ENCODE results near the gene LRRN4.
"Not testable (repeated sequence)": the region's sequence is repeated elsewhere in the genome, so short reads cannot be mapped to it uniquely, and the experiment has no call there.

Gene LRRN4

DNA sequence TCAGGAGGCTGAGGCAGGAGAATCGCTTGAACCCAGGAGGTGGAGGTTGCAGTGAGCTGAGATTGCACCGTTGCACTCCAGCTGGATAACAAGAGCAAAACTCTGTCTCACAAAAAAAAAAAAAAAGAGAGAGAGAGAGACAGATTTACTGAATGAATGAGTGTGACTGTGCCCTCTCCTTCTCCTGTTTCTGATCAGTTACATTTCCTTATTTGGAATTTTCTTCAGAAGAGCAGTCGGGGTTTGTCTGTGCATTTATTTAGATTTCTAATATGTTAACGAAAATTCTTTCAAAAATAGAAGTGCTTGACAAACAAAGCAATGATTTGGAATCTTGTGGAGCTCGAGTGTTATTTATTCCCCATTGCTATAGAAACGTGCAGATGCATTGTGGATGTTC, 6.4 kb upstream of the LRRN4 start:
- DNase-seq (ENCODE audit: low read depth in 2 of 3, low spot score in 2 of 3), result no peak

DNA sequence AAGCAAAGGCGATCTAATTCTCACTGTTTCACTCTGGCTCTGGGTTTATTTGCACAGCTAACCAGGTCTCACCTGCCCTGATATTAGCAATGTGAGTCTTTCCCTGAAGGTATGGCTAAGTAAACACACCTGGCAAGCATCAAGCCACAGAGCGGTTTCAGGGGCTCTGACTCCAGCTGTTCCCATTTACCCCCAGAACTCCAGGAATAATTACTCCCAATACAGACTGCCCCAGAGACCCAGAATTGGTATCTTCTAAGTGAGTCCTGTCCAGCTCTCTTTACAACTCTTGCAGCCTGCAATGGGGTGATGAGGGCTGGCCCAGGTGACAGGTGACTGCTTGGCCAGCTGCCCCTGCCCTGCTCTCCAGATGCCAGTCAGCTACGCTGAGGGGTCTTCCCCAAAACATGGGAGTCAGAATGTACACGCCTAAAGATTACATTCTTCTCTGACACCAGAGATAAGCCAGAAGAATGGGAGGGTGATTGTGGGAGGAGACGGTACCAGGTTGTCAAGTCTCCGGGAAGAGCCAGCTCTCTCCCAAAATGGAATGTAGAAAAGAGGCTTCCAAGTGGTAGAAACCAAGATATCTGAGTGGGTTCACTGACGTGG, 4.9 kb upstream of the LRRN4 start:
- DNase-seq (ENCODE audit: low read depth in 2 of 3, low spot score in 2 of 3), result no peak

DNA sequence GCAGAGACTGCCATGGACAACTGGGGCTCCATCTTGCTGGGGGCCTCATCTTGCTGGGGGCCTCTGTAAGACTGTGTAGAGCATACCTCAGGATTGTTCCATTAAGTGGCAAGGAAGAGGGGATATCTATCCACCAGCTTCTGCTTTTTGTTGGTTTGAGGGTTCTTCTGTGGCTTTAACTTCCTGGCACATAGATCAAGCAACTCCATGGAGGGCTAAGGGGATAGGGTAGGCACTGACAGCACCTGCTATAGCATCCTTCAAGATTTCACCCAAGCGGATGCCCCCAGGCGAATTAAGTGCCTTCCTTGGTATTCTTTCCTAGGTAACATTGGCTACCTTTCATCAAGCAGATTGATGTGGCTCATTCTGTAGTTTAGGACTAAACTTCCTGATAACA, 3.8 kb upstream of the LRRN4 start:
- DNase-seq (ENCODE audit: low read depth in 2 of 3, low spot score in 2 of 3), result no peak

DNA sequence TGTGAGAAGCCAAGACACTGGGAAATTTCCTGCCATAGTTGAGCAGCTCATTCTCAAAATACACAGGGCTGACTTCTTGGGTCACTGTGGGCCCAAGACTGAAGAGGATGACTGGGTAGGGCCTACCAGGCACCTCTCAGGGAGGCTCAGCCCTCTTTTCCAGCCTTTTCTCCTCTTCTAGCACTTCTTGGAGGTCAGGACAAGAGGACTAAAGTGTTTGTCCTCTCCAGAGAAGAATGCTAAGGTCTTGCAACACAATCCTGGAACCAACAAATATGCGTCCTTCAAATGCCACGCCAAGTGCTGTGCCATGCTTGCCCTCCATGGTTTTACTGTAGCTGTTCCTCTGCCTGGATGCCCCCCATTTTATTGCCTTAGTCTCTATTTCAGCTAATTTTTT, 3.3 kb upstream of the LRRN4 start:
- no peak for DNase-seq (ENCODE audit: low read depth in 2 of 3, low spot score in 2 of 3)

DNA sequence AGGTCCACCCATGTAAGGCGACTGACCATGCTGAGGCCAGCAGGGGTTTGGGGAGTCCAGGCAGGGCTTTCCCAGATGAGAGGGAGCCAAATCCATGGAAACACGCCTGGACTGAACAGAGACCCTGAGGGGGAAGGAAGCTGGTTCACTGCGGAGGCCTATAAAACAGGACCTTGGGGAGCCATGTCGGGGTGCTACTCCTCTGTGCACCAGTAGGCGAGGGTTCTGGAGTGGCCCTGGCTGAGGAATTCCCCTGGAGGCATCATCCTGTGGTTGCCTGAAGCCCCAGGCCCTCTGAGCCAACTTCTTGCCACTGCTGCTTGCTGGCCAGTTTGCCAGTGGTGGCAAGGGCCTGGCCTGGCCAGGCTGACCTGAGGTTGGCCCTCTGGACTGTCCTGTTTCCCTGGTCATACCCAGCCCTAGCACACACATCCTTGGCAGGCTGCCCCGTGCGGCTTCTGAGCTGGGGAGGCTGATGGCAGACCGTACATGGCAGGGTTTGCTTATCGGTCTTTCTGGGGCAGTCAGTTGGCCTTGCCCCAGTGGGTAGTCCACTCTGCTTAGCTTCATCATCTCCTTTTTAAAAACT, 2.2 kb upstream of the LRRN4 start:
- no peak for DNase-seq (ENCODE audit: low read depth in 2 of 3, low spot score in 2 of 3)

DNA sequence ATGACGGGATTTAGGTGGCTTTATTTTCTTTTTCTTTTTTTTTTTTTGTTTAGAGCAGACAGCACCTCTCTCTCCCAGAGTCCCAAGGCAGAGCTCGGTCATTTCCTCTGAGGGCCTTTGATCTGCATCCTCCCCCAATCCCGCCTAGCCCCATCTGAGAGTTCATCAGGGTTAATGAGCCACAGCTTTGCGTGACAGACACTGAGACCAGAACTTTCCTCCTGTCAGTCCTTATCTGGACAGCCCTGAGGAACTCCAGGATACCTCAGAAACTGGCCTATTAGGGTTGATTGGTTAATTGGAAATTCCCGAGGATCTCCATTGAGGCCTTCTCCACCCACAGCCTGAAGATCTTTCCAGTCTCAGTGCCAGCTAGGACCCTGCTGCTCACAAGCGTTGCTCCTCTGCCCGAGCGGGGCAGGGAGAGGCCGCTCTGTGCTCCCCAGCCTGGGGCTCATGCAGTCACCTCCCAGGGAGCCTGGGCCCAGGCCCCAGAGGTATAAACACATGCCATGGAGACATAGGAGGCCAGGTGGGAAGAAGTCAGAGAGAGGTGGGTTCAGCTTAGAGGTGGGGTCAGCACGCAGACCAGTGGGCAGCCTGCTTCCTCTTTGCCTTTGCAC, 1.4 kb upstream of the LRRN4 start:
- DNase-seq (ENCODE audit: low read depth in 2 of 3, low spot score in 2 of 3), result no peak

DNA sequence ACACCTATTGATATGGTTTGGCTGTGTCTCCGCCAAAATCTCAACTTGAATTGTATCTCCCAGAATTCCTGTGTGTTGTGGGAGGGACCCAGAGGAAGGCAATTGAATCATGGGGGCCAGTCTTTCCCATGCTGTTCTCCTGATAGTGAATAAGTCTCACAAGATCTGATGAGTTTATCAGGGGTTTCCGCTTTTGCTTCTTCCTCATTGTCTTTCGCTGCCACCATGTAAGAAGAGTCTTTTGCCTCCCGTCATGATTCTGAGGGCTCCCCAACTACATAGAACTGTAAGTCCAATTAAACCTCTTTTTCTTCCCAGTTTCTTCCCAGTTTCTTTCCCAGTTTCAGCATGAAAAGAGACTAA, 810 bp upstream of the LRRN4 start:
- DNase-seq (ENCODE audit: low read depth in 2 of 3, low spot score in 2 of 3), result not testable (repeated sequence)

DNA sequence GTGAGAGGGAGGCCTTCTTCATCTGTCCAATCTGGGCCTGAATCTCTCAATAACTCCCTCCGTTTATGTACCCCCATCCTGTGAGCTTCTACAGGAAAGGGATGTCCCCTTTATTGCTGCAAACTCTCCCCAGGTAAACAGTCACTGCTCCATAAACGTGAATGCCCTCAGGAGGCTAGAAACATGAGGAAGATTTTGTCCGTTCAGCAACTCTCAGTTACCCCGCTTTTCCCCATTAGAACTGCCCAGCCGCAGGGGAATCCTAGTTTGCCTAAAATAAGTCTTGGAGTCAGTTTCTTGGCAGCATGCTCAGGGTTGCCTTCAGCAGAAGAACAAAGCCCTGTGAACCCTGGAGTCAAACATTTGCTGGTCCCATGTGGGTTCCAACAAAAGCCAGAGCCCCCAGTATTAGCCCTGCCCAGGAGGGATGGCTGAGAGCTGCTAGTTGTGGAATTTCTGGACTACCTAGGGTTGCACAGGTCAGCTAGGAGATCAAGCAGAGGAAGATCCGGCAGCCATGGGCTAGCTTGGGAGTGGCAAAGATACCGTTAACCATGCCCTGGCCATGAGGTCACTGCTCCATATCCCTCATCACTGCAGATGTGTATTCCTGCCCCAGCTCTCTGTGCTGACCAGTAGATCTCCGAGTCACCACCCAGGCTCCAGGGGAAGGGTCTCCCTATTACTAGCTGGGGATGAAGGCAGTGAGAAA, 640 bp downstream of the LRRN4 start:
- no peak for DNase-seq (ENCODE audit: low read depth in 2 of 3, low spot score in 2 of 3)

DNA sequence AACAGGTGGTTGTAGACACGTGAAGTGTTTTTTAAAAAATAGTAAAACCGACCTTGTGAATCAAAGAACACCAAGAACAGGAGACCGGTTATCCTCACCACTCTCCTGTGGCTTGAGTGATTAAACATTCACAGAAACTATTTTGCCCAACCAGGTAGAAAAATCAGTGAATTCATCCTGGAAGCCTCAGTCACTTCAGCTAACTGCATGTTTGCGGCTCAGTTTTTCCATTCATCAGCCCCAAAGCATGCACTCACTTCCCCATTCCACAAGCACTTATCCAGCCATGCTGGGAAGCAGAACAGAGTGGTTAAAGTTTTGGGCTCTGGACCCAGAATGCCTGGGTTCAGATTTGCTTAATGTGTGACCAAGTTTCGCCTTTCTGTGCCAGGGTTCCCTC, 2.4 kb downstream of the LRRN4 start:
- no peak for DNase-seq (ENCODE audit: low read depth in 2 of 3, low spot score in 2 of 3)

DNA sequence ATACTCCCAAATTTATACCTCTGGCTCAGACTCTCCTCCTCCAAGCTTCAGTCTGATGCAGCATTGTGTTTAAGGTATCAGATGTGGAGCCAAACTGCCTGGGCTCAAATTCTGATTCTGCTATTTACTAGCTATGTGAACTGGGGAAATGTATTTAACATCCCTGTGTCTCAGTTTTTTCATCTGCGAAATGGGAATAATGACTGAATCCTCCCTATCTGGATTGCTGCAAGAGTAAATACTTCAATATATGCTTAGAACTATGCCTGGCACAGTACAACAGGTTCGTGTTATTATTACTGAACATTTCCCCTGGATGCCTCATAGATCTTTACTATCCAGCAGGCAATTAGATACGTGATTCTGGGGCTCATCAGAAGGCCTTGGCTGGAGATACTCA, 5.5 kb downstream of the LRRN4 start:
- no peak for DNase-seq (ENCODE audit: low read depth in 2 of 3, low spot score in 2 of 3)

DNA sequence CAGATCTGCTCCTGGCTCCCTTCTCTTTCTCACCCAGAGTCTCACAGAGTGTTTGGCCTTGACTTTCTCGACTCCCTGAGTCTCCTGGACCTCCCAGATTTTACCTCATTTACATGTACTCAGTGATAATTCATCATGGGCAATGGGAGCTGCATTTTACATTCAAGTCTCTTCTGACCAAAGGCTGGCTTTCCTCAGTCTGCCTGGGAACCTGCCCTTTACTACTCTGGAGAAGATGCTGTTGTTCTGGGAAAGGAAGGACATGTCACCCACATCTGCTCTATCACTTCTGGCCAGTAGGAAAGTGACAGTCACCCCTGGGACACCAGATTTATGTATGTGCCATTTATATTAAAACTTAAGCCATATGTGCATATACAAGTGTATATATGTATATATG, 7.4 kb downstream of the LRRN4 start:
- no peak for DNase-seq (ENCODE audit: low read depth in 2 of 3, low spot score in 2 of 3)

DNA sequence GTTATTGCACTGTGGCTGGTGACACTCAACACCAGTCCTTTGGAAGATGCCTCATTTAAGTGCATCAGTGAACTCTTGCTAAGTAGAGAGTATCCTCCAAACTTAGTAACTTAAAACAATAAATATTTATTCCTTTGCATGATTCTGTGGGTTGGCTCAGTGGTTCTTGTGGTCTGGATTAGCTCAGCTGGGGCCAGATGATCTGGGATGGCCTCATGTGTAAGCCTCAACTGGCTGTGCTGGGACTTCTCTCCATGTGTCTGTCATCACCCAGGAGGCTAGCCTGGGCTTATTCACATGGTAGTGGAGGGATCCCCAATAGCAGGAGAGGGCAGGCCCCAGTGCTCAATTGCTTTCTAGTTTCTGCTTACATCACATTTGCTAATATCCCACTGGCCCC, 8.3 kb downstream of the LRRN4 start:
- DNase-seq (ENCODE audit: low read depth in 2 of 3, low spot score in 2 of 3), result no peak

DNA sequence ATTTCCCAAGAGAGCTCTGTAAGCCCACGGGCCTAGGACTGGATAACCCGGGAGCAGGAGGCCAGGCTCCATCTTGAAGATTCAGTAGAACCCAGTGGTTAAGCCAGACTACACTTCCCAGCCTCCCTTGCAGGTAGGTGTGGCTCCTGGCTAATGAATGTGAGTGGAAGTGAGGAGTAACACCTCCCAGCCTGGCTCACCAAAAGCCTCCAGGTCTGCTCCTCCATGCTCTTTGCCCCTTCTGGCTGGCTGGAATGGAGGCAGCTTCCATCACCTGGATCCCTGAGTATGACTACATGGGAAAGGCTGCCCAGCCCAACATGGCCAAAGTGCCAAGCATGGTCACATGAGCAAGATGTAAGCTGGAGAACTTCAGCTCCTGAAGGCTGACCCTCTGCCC, 9.7 kb downstream of the LRRN4 start:
- no peak for DNase-seq (ENCODE audit: low read depth in 2 of 3, low spot score in 2 of 3)

DNA sequence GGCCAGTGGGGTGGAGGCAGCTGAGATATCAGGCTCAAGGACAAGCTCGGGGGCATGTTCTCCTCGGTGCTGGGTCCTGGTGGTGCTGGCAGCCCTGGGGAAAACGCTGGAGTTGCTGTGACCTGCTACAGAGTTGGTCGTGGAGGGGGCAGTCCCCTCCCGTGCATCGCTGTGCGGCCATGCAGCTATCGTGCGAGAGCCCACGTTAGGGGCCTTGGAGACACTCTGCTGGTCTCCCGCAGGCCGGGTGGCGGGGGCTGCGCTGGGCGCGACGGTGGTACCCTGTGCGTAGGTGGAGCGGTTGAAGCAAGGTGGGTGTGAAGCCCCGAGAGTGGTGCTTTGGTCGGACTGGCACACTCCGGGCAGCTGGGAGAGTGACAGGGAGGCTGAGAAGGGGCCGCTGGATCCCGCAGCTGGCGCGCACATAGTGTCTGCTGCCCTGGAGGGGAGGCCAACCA, 12.0 kb downstream of the LRRN4 start:
- no peak for DNase-seq (ENCODE audit: low read depth in 2 of 3, low spot score in 2 of 3)

DNA sequence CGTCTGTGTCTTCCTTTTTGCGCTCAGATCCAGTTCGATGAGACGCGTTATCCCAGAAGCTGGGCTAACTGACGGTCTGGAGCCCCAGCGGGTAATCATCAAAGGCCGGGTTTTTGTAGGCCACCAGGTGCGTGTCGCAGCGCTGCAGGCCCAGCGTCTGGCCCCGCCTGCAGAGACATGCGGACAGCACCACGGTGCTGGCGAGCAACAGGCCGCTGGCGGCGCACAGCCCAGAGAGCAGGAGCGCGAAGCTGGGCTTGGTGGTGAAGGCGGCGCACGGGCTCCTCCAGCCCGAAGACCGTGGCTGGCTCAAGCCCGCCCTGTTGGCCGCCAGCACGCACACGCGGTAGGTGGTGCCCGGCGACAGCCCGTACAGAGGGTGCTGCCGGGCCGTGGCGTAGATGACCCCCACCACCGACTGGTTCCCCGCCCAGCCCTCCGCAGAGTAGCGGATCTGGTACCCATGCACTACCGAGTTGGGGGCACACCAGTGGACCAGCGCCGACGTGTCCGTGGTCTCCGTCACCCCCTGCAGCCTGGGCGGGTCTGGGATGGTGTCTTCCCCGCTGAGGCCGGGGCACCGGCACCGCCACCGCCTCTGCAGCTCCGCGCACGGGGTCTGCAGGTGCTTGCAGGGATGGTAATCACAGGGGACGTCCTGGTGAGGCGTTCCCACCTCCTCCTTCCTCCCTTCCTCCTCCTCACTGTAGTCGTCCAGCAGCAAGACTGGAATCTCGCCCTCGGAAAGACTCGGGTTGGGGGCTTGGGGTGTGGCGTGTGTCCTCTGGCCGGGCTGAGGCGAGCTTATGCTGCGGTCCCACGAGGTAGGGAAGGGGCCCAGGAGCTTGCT, 12.7 kb downstream of the LRRN4 start:
- DNase-seq (ENCODE audit: low read depth in 2 of 3, low spot score in 2 of 3), result no peak

DNA sequence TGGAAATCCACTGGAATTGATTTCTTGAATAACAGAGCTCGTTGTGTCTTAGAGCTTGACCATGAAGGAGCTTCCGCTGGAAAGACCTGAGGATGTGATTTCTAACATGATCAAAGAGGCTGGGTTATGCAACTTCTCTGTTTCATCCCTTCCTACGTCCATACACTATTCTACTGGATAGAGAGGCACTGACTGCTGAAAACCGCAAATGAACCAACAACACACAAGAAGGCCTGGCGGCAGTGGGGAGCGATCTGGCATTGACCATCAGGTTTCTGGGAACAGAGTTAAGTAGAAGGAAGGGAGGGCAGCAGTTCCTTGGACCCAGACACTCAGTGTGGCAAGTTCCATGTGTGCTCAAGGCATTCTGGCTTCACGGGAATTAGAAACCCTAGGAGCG, 13.3 kb downstream of the LRRN4 start:
- DNase-seq (ENCODE audit: low read depth in 2 of 3, low spot score in 2 of 3), result no peak

DNA sequence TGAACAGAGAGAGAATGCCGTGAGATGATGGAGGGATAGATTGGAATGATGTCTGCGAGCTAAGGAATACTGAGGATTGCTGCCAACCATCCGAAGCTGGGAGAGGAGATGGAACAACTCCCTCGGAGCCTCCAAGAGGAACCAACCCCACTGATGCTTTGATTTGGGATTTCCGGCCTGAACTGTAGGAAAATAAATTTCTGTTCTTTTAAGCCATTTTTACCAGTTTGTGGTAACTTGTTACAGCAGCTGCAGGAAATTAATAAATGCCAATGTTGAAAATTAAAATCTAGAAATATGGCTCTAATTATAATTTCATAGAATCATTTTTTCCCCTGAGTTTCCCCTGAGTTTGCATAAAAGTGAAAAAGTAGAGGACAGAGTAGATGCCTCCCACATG, 14.1 kb downstream of the LRRN4 start:
- DNase-seq (ENCODE audit: low read depth in 2 of 3, low spot score in 2 of 3), result no peak

DNA sequence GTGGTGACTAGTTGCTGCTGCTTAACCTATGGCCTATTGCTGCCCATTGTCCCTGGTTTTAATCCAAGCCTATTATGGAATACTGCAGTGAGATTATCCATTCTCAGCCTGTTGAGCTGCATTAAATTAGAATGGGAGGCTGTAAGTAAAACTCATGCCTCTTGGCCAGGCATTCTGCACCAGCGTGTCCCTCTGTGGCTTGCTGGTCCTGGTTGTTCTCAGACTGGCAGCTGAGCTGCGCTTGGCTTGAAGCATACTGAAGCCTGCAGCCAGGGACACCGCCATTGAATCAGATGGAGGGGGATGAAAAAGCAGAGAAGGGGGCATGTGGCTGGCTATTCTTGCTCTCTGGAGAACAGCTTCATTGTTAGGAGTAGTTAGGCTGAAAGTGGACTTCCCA, 15.6 kb downstream of the LRRN4 start:
- no peak for DNase-seq (ENCODE audit: low read depth in 2 of 3, low spot score in 2 of 3)

DNA sequence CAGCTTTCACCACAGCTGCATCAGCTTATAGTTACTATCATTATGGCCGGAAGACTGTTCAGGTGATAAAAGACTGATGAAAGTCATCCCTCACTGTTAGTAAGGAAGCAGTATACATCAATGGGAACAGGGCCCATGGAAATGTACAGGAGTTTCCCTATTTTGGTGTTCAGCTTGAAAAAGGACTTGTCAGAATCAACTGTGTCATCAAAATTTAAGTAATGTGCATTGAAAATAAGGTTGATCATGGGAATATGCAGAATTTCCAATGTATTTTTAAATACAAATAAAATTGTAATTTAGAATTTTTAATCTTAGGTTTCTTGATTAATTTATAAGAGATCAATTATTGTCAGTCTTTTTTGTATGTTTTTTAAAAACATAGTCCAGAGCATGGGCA, 16.8 kb downstream of the LRRN4 start:
- no peak for DNase-seq (ENCODE audit: low read depth in 2 of 3, low spot score in 2 of 3)

DNA sequence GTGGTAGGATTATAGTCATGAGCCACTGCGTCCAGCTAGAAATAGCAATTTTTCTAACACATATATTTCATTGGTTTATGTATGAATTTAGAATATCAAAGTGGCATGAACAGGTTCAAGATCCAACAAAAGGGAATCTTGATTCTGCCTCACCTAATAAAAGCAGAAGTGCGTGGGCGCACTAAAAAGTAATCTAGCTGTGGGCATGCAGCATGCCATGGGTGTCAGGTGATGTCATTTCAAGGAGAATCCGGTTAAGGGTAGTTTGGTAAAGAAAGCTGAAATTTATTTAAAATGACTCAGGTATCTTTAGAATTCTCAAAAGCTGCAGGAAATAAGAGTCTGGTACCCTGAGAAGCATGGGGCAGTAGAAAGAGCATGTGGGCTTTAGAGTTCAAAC, 17.6 kb downstream of the LRRN4 start:
- no peak for DNase-seq (ENCODE audit: low read depth in 2 of 3, low spot score in 2 of 3)

DNA sequence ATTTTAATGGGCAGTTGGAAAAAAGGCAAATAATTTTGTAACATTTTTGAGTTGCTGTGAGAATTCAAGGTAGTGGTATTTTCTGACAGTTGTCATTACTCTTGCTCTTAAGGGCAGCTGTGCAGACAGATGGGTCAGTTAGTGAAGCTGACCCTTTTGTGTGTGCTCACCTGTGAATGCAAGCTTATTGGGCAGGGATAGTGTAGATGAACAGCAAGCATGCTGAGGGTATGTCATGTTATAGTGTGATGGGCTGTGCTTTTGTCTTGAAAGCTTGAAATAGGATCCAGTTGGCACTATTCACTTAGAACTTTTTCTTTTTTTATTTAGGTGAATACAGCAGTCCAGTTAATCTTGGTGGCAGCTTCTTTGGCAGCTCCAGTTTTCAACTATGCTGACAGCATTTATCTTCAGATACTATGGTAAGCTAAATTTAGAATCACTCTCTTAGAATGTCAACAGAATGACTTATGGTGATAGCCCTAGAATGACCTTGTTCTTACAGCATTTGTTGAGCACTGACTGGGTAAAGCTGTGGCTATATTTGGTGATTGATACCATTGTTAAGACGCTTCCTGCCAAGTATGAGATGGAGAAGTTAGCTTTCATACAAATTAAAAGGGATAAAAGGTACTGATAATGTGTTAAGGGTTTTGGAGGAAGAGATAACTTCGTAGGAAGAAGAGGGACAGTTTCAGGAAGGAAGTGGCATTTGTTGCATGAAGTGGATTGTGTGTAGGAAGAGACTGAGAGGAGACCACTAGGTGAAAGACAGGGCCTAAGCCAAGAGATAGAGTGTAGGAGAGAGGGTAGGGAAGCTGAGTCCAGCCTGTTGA, 19.5 kb downstream of the LRRN4 start:
- DNase-seq (ENCODE audit: low read depth in 2 of 3, low spot score in 2 of 3), result no peak
